Measurements from ENCODE around the gene ATG12.

The ATG12 gene

DNA sequence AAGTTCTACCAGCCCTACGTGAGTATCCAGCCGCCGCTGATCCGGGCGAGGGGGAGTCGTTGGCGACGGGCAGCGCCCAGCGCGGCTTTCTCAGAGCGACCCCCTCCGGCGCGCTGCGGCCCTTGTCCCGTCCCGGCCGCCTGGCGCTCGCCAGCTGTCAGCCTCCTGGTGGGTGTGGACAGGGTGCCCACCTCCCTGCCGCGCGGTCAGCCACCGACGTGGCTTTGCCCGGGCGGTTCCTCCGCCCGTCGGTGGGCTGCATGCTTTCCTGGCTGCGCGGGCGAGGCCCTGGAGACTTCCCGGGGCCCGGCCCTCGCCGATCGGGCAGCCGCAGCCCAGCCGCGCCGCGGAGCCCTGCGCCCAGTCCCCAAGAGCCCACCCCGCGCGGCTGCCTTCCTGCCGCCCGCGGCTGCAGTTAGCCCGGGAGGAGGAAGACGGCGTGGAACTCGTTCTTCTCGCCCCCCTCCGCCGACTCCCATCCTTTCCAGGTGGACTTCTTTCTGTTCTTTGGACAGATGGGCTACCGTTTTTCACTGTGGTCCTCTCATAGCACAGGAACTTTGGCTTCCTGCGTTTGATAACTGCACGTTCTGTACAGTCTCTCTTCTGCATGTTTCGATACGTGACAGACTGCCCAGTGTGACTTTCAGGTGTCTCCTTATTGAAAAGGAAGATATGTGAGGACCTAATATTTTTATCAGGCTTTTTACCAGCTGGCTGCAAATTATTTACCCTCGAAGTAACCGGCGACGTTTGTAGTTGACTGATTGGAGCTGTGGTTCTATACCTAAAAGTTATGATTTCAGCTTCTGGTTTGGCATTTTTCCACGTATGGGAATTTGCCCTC is 947 bp upstream of the ATG12 start:
- DNase-seq: peak; percentile 82

GRCh38 chr5:115840873-115841272 is 492 bp downstream of the ATG12 start:
- no peak for DNase-seq
- Histone ChIP-seq H3K27ac (peak overlapping the region; percentile 96), H3K4me3 (ENCODE audit: low read depth, low read length) (peak overlapping the region; percentile 72), H3K36me3 (peaks cover 20% of the 10 kb centered on the region), H3K27me3 (ENCODE audit: insufficient read depth, low read depth, severe bottlenecking) (no peaks in the 10 kb centered on the region), H3K9me3 (ENCODE audit: severe bottlenecking) (no peaks in the 10 kb centered on the region)
- TF ChIP-seq CTCF (IDR thresholded peaks at IDR 0.05; ENCODE audit: low read depth, low read length): no peak

More for the DNA sequence above, 947 bp upstream of the ATG12 start:
- TF ChIP-seq CTCF (IDR thresholded peaks at IDR 0.05; ENCODE audit: low read depth, low read length): peak; percentile 58
- peaks cover 8% of the 10 kb centered on the region for H3K36me3 ChIP-seq
- peak overlapping the region; percentile 96 for H3K27ac ChIP-seq
- no peaks in the 10 kb centered on the region for H3K9me3 ChIP-seq (ENCODE audit: severe bottlenecking)
- H3K4me3 ChIP-seq (ENCODE audit: low read depth, low read length): peak overlapping the region; percentile 72
- H3K27me3 ChIP-seq (ENCODE audit: insufficient read depth, low read depth, severe bottlenecking): no peaks in the 10 kb centered on the region

DNA sequence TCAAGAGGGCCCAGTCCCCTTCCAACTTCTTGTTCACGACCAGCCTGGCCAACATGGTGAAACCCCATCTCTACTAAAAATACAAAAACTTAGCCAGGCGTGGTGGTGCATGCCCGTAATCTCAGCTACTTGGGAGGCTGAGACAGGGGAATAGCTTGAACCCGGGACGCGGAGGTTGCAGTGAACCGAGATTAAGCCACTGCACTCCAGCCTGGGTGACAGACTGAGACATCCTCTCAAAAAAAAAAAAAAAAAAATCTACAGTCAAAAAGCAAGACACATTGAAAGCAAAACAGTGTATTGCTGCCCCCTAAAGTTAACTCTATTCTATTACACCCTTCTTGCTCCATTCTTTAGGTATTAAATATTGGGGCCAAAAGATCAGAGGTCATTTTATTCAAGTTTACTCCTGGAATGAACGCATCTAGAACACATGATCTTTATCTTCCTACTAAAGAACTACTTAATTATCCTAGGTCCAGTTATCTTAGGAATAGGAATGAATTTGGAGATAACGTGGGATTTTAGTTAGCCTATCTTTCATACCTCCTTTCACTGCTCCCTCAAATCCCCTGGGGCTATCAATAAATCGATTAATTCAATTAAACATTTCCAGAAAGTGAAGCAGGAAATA is 2.4 kb downstream of the ATG12 start:
- 0 out of 2 replicates have a peak, but pooled peaks have one; percentile 22 for TF ChIP-seq CTCF (IDR thresholded peaks at IDR 0.05; ENCODE audit: low read depth, low read length)
- peak; percentile 35 for DNase-seq
- Histone ChIP-seq H3K9me3 (ENCODE audit: severe bottlenecking) (no peaks in the 10 kb centered on the region), H3K4me3 (ENCODE audit: low read depth, low read length) (no peak overlapping the region), H3K27me3 (ENCODE audit: insufficient read depth, low read depth, severe bottlenecking) (no peaks in the 10 kb centered on the region), H3K27ac (no peak overlapping the region), H3K36me3 (peaks cover 30% of the 10 kb centered on the region)

GRCh38 chr5:115835481-115835880 is 5.9 kb downstream of the ATG12 start:
- no peak overlapping the region for H3K27ac ChIP-seq
- TF ChIP-seq CTCF (IDR thresholded peaks at IDR 0.05; ENCODE audit: low read depth, low read length): no peak
- no peak overlapping the region for H3K4me3 ChIP-seq (ENCODE audit: low read depth, low read length)
- no peak for DNase-seq
- no peaks in the 10 kb centered on the region for H3K27me3 ChIP-seq (ENCODE audit: insufficient read depth, low read depth, severe bottlenecking)
- H3K36me3 ChIP-seq: peaks cover 37% of the 10 kb centered on the region
- no peaks in the 10 kb centered on the region for H3K9me3 ChIP-seq (ENCODE audit: severe bottlenecking)

DNA sequence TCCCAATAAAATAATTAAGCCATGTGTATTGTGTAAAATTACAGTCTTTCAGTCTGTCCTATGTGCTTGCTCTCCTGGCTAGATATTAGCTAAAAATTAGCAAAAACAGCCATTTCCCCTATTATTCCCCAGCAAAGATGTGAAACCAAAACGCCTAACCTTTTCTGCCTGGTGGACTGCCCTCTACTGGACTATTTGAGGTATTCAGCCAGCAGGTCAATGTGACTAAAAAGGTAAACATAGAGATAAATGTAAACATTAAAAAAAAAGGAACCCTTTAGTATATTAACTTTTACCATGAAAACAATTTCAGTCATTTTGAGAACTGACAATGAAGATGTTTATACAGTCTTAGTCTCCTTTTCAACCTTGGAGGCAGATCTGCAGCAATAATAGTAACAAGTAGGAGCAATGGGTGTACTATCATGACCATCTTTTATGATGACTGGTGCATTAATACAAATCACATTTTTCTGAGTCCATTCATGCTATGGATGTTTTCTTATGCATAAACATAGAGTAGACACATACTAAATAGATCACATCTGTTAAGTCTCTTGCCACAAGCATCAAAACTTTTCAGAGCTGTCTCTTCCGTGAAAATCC is 10.1 kb downstream of the ATG12 start:
- Histone ChIP-seq H3K4me3 (ENCODE audit: low read depth, low read length) (no peak overlapping the region), H3K27ac (no peak overlapping the region), H3K27me3 (ENCODE audit: insufficient read depth, low read depth, severe bottlenecking) (no peaks in the 10 kb centered on the region), H3K9me3 (ENCODE audit: severe bottlenecking) (no peaks in the 10 kb centered on the region), H3K36me3 (peaks cover 36% of the 10 kb centered on the region)
- DNase-seq: peak; percentile 17
- TF ChIP-seq CTCF (IDR thresholded peaks at IDR 0.05; ENCODE audit: low read depth, low read length): peak; percentile 50
